K562 (cell line): ENCODE measurements around the gene PSD2. TPM values are rescaled to one million over a fixed set of nuclear protein-coding genes. Genes with fewer than 3 reads are reported as not detected.

ENCODE experiments used
- BHLHE40 ChIP-seq: IDR thresholded peaks from 2 replicates; pipeline ENCODE4 v1.6.1; 2011; ENCODE audit warnings: low read length, improper control_type of control experiment
- ELF1 ChIP-seq: fragments of 200-800 bp; sonication (Bioruptor generic); IDR thresholded peaks from 2 replicates; pipeline ENCODE4 v1.6.1; 2016; ENCODE audit warnings: missing genetic modification characterization, missing compliant biosample characterization
- ESRRB ChIP-seq: fragments of 250-450 bp; sonication (Bioruptor Pico); IDR thresholded peaks from 2 replicates; pipeline ENCODE4 v1.5.0; 2020; ENCODE audit warnings: mild to moderate bottlenecking, moderate library complexity, borderline replicate concordance
- FOXK1 ChIP-seq: sonication (generic); formaldehyde crosslinking; IDR thresholded peaks from 2 replicates; pipeline ENCODE4 v1.8.0; 2022; ENCODE audit warnings: missing genetic modification reagents, mild to moderate bottlenecking, borderline replicate concordance
- FOXP1 ChIP-seq: sonication (generic); formaldehyde crosslinking; IDR thresholded peaks from 2 replicates; pipeline ENCODE4 v1.8.0; 2022; ENCODE audit warnings: mild to moderate bottlenecking, missing genetic modification reagents
- HBP1 ChIP-seq: fragments of 450-650 bp; formaldehyde crosslinking; IDR thresholded peaks from 2 replicates; pipeline ENCODE4 v1.4.0; 2022; ENCODE audit warnings: missing genetic modification characterization
- NRF1 ChIP-seq, 2 experiments: fragments of 450-650 bp; IDR thresholded peaks in 1 of 2; conservative IDR thresholded peaks in 1 of 2; 2 replicates each; pipeline ENCODE4 v1.6.1; 2014; ENCODE audit warnings: mild to moderate bottlenecking in 2 of 2
- RFX1 ChIP-seq: fragments of 450-650 bp; IDR thresholded peaks from 2 replicates; pipeline ENCODE4 v1.6.1; 2016; ENCODE audit warnings: mild to moderate bottlenecking, moderate library complexity
- ZNF174 ChIP-seq: fragments of 250-450 bp; sonication (Bioruptor Pico); IDR thresholded peaks from 2 replicates; pipeline ENCODE4 v1.4.0; 2020; ENCODE audit warnings: mild to moderate bottlenecking
- ZNF217 ChIP-seq: sonication (generic); formaldehyde crosslinking; IDR thresholded peaks from 2 replicates; pipeline ENCODE4 v1.8.0; 2022; ENCODE audit warnings: mild to moderate bottlenecking, missing genetic modification reagents
- ZNF561 ChIP-seq: fragments of 450-650 bp; formaldehyde crosslinking; conservative IDR thresholded peaks from 2 replicates; pipeline ENCODE4 v1.4.0; 2020; ENCODE audit warnings: mild to moderate bottlenecking, moderate library complexity
- polyA plus RNA-seq, 8 experiments: library from polyadenylated mRNA; depleted of rRNA in 4 of 8; stranded (reverse) in 5 of 8; unstranded in 3 of 8; fragments of >200 nt; fragmentation: Nextera tagmentation in 2 of 8; fragmentation: Illumina TruSeq in 1 of 8; extraction: Ambion mirVana in 2 of 8; extraction: Trizol in 1 of 8; gene quantifications; 2 replicates each; pipeline versions ENCODE4 v1.2.1 to v1.2.3, GENCODE V29; 2011 to 2014; ENCODE audit warnings: inconsistent platforms in 1 of 8, missing spikeins in 1 of 8
- total RNA-seq, 7 experiments: library from RNA; depleted of rRNA in 6 of 7; stranded (reverse); fragments of >200 nt in 6 of 7; fragmentation: Illumina TruSeq in 2 of 7; extraction: Trizol in 2 of 7; gene quantifications; 2 replicates each; pipeline versions ENCODE4 v1.2.1 to v1.2.3, GENCODE V29; 2011 to 2021; ENCODE audit warnings: low replicate concordance in 1 of 7
- TF ChIP-seq, protein P1 (sequence below): sonication (generic); formaldehyde crosslinking; IDR thresholded peaks from 2 replicates; pipeline ENCODE4 v1.8.0; 2023; ENCODE audit warnings: missing genetic modification reagents, mild to moderate bottlenecking, borderline replicate concordance
- TF ChIP-seq, protein P2 (sequence below): fragments of 450-650 bp; IDR thresholded peaks from 2 replicates; pipeline ENCODE4 v1.6.1; 2017; ENCODE audit warnings: antibody characterized with exemption, mild to moderate bottlenecking
- TF ChIP-seq, protein P3 (sequence below): fragments of 250-450 bp; sonication (Bioruptor Pico); IDR thresholded peaks from 2 replicates; pipeline ENCODE4 v1.8.0; 2022; ENCODE audit warnings: inconsistent platforms, mild to moderate bottlenecking, moderate library complexity, borderline replicate concordance

PSD2 gene
- total and polyA plus RNA-seq, 9 of the 15 experiments (the other 6 are each of a cell fraction or from before 2014, with no cell fraction given), result 0.01 to 0.09 (median 0.04) TPM; not detected in 4

DNA sequence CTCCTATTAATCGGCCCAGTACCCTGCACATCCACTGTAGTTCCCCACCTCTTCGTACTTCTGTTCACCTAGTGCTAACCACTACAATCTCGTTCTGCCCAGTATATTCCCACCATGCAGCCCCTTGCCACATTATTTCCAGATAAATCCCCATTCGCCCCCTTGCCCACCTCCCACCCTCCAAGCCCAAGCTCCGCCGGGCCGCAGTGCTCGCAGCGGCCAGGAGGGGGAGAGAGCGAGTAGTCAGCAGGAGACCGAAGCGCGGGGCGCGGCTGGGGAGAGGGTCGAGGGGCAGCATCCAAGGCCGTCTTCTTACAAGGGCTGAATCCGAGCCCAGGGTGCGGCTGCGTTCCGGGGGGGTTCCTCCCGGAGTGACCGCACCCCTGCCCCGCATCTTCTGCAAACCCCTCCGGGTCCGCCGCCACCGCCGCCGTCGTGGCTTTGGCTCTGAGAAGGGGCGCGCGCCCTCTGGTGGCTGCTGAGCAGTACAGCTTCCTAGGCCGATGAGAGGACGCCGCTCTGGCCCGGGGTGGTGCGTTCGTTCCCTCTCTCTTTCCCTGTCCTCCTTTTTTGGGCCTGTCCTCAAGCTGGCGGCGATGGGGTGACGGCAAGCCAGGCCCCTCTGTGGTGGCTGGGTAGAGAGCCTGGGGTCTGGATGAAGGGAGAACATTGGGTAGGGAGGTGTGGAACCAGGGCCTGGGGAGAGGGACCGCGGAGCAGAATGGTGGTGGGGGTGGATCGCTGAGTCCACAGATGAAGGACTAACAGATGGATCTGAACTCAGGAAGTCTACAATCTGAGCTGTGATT lies 30.0 kb upstream of the PSD2 start (continued):
- TF ChIP-seq, protein P1, sequence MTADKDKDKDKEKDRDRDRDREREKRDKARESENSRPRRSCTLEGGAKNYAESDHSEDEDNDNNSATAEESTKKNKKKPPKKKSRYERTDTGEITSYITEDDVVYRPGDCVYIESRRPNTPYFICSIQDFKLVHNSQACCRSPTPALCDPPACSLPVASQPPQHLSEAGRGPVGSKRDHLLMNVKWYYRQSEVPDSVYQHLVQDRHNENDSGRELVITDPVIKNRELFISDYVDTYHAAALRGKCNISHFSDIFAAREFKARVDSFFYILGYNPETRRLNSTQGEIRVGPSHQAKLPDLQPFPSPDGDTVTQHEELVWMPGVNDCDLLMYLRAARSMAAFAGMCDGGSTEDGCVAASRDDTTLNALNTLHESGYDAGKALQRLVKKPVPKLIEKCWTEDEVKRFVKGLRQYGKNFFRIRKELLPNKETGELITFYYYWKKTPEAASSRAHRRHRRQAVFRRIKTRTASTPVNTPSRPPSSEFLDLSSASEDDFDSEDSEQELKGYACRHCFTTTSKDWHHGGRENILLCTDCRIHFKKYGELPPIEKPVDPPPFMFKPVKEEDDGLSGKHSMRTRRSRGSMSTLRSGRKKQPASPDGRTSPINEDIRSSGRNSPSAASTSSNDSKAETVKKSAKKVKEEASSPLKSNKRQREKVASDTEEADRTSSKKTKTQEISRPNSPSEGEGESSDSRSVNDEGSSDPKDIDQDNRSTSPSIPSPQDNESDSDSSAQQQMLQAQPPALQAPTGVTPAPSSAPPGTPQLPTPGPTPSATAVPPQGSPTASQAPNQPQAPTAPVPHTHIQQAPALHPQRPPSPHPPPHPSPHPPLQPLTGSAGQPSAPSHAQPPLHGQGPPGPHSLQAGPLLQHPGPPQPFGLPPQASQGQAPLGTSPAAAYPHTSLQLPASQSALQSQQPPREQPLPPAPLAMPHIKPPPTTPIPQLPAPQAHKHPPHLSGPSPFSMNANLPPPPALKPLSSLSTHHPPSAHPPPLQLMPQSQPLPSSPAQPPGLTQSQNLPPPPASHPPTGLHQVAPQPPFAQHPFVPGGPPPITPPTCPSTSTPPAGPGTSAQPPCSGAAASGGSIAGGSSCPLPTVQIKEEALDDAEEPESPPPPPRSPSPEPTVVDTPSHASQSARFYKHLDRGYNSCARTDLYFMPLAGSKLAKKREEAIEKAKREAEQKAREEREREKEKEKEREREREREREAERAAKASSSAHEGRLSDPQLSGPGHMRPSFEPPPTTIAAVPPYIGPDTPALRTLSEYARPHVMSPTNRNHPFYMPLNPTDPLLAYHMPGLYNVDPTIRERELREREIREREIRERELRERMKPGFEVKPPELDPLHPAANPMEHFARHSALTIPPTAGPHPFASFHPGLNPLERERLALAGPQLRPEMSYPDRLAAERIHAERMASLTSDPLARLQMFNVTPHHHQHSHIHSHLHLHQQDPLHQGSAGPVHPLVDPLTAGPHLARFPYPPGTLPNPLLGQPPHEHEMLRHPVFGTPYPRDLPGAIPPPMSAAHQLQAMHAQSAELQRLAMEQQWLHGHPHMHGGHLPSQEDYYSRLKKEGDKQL, result no peak
- TF ChIP-seq RFX1 (no peak), ZNF174 (no peak), ZNF217 (CRISPR knock-in tag) (no peak), HBP1 (CRISPR knock-in tag) (no peak), NRF1 (conservative IDR thresholded peaks at IDR 0.05 in 1 of 2, IDR thresholded peaks at IDR 0.05 in 1 of 2) (peak in 1 of 2 experiments; percentile 19; a peak in 1 of 4 replicates), ESRRB (no peak), ELF1 (tag) (no peak), BHLHE40 (peak; percentile 24; the same call in 1 of the 2 replicates), ZNF561 (CRISPR knock-in tag) (no peak), FOXK1 (CRISPR knock-in tag) (0 out of 2 replicates have a peak, but pooled peaks have one; percentile 46), FOXP1 (CRISPR knock-in tag) (peak; percentile 86)
- TF ChIP-seq, protein P2, sequence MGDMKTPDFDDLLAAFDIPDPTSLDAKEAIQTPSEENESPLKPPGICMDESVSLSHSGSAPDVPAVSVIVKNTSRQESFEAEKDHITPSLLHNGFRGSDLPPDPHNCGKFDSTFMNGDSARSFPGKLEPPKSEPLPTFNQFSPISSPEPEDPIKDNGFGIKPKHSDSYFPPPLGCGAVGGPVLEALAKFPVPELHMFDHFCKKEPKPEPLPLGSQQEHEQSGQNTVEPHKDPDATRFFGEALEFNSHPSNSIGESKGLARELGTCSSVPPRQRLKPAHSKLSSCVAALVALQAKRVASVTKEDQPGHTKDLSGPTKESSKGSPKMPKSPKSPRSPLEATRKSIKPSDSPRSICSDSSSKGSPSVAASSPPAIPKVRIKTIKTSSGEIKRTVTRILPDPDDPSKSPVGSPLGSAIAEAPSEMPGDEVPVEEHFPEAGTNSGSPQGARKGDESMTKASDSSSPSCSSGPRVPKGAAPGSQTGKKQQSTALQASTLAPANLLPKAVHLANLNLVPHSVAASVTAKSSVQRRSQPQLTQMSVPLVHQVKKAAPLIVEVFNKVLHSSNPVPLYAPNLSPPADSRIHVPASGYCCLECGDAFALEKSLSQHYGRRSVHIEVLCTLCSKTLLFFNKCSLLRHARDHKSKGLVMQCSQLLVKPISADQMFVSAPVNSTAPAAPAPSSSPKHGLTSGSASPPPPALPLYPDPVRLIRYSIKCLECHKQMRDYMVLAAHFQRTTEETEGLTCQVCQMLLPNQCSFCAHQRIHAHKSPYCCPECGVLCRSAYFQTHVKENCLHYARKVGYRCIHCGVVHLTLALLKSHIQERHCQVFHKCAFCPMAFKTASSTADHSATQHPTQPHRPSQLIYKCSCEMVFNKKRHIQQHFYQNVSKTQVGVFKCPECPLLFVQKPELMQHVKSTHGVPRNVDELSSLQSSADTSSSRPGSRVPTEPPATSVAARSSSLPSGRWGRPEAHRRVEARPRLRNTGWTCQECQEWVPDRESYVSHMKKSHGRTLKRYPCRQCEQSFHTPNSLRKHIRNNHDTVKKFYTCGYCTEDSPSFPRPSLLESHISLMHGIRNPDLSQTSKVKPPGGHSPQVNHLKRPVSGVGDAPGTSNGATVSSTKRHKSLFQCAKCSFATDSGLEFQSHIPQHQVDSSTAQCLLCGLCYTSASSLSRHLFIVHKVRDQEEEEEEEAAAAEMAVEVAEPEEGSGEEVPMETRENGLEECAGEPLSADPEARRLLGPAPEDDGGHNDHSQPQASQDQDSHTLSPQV, result peak; percentile 84
- TF ChIP-seq, protein P3, sequence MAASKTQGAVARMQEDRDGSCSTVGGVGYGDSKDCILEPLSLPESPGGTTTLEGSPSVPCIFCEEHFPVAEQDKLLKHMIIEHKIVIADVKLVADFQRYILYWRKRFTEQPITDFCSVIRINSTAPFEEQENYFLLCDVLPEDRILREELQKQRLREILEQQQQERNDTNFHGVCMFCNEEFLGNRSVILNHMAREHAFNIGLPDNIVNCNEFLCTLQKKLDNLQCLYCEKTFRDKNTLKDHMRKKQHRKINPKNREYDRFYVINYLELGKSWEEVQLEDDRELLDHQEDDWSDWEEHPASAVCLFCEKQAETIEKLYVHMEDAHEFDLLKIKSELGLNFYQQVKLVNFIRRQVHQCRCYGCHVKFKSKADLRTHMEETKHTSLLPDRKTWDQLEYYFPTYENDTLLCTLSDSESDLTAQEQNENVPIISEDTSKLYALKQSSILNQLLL, result no peak
